Measurements from ENCODE around the gene MYO15A. TPM values are rescaled to one million over a fixed set of nuclear protein-coding genes. Genes with fewer than 3 reads are reported as not detected.

The MYO15A gene
- total and polyA plus RNA-seq, 2 donors (not counting 1 experiment from before 2014, with no cell fraction given) = 2.5 to 3.1 TPM

DNA sequence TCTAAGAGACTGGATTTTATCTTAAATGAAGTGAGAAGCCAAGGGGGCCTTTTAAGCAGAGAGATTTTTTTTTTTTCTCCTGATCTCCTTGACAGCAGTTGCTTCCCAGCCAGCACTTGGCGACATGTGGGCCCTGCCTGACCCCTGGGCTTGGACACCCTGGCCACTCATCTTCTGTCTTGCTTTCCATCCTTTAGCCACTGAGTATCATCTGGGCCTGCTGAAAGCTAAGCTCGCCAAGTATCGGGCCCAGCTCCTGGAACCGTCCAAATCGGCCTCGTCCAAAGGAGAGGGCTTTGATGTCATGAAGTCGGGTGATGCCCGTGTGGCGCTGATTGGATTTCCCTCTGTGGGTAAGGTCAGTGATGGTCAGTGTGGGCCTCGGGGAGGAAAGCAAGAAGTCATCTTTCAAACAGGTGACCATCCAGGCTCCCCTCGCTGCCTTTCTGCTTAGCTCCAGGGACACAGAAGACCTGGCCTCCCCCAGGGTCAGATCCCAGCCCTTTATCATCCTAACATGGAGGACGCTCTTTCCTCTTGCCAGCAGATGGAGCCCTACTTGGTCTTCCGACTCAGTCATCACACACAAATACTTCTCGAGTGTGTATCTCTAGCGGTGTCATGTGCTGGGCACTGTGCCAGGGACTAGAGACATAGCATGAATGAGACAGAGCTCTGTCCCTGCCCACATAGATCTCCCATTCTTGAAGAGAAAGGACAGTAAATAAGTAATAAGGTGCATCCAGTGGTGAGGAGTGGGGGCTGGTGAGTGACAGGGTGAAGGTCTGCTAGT lies 14.7 kb upstream of the MYO15A start:
- Histone ChIP-seq H3K27me3 (replicated peaks in 1 of 4; ENCODE audit: control extremely low read depth in 1 of 4, control insufficient read depth in 3 of 4, insufficient read depth in 4 of 4, low read length in 3 of 4) (no peaks in the 10 kb centered on the region), H3K4me2 (replicated peaks; ENCODE audit: low read depth, low read length, poor library complexity, severe bottlenecking) (no peak overlapping the region), H3K79me2 (ENCODE audit: control insufficient read depth, insufficient read depth, low read length) (peaks cover 7% of the 10 kb centered on the region), H3K9me3 (ENCODE audit: control extremely low read depth in 1 of 3, control insufficient read depth in 2 of 3, insufficient read depth in 1 of 3, low read length in 2 of 3) (no peaks in the 10 kb centered on the region), H3K4me3 (ENCODE audit: control extremely low read depth in 1 of 5, extremely low read depth in 1 of 5, insufficient read depth in 1 of 5, low read depth in 2 of 5, low read length in 4 of 5) (no peak overlapping the region), H3K4me1 (ENCODE audit: control insufficient read depth in 2 of 2, insufficient read depth in 2 of 2, low read length in 2 of 2) (peaks cover 2 to 5% of the 10 kb centered on the region in 2 donors), H3K27ac (ENCODE audit: low read length in 2 of 2) (no peak overlapping the region), H3K9ac (ENCODE audit: low read length) (no peak overlapping the region), H4K20me1 (ENCODE audit: control insufficient read depth, insufficient read depth, low read length, poor library complexity, severe bottlenecking) (peaks cover 11% of the 10 kb centered on the region), H2AFZ (ENCODE audit: insufficient read depth, low read depth, low read length, poor library complexity, severe bottlenecking) (no peak overlapping the region), H3K36me3 (replicated peaks in 1 of 2; ENCODE audit: control extremely low read depth in 1 of 2, control insufficient read depth in 1 of 2, extremely low read depth in 1 of 2, insufficient read depth in 2 of 2, low read length in 1 of 2) (peaks cover 0 to 45% of the 10 kb centered on the region in 2 experiments)
- peaks cover 9% of the 10 kb centered on the region for H3K4me1 Mint-ChIP-seq
- no peak overlapping the region for H3K4me3 Mint-ChIP-seq
- ATAC-seq (ENCODE audit: low read depth) (no peak), DNase-seq (no peak)
- no peak overlapping the region for H3K27ac Mint-ChIP-seq
- intact Hi-C loops (cut with micrococcal nuclease) = no loop called here
- CTCF ChIA-PET = no interaction called here
- H3K9me3 Mint-ChIP-seq (ENCODE audit: insufficient read depth) = no peaks in the 10 kb centered on the region
- POLR2A ChIA-PET = no interaction called here
- no peaks in the 10 kb centered on the region for H3K27me3 Mint-ChIP-seq
- 97% methylated on average over 14 of the region's 15 CpGs for WGBS (ENCODE audit: insufficient coverage)
- TF ChIP-seq EZH2 (IDR thresholded peaks at IDR 0.05; ENCODE audit: borderline replicate concordance, insufficient read depth, low read depth, low read length, poor library complexity, severe bottlenecking) = no peak
- TF ChIP-seq, protein P1, sequence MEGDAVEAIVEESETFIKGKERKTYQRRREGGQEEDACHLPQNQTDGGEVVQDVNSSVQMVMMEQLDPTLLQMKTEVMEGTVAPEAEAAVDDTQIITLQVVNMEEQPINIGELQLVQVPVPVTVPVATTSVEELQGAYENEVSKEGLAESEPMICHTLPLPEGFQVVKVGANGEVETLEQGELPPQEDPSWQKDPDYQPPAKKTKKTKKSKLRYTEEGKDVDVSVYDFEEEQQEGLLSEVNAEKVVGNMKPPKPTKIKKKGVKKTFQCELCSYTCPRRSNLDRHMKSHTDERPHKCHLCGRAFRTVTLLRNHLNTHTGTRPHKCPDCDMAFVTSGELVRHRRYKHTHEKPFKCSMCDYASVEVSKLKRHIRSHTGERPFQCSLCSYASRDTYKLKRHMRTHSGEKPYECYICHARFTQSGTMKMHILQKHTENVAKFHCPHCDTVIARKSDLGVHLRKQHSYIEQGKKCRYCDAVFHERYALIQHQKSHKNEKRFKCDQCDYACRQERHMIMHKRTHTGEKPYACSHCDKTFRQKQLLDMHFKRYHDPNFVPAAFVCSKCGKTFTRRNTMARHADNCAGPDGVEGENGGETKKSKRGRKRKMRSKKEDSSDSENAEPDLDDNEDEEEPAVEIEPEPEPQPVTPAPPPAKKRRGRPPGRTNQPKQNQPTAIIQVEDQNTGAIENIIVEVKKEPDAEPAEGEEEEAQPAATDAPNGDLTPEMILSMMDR (IDR thresholded peaks at IDR 0.05) = no peak

DNA sequence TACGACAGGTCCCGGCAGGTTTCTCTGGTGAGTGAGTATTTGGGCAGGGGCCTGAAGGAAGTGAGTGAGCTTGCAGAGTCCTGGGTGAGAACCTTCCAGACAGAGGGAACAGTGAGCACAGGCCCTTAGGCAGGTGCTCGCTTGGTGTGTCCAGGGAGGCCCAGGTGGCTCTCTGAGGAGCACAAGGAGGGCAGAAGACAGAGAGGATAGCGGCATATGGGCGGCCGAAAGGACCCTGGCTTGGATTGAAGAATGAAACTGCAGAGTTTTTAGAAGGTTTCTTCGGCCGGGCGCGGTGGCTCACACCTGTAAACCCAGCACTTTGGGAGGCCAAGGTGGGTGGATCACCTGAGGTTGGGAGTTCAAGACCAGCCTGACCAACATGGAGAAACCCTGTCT lies 14.1 kb upstream of the MYO15A start:
- intact Hi-C loops (cut with micrococcal nuclease) = no loop called here
- H3K4me1 Mint-ChIP-seq = peaks cover 5% of the 10 kb centered on the region
- Histone ChIP-seq H3K9me3 (ENCODE audit: control extremely low read depth in 1 of 3, control insufficient read depth in 2 of 3, insufficient read depth in 1 of 3, low read length in 2 of 3) (no peaks in the 10 kb centered on the region), H3K4me3 (ENCODE audit: control extremely low read depth in 1 of 5, extremely low read depth in 1 of 5, insufficient read depth in 1 of 5, low read depth in 2 of 5, low read length in 4 of 5) (no peak overlapping the region), H3K9ac (ENCODE audit: low read length) (no peak overlapping the region), H3K4me1 (ENCODE audit: control insufficient read depth in 2 of 2, insufficient read depth in 2 of 2, low read length in 2 of 2) (no peaks in the 10 kb centered on the region), H4K20me1 (ENCODE audit: control insufficient read depth, insufficient read depth, low read length, poor library complexity, severe bottlenecking) (peaks cover 11% of the 10 kb centered on the region), H3K36me3 (replicated peaks in 1 of 2; ENCODE audit: control extremely low read depth in 1 of 2, control insufficient read depth in 1 of 2, extremely low read depth in 1 of 2, insufficient read depth in 2 of 2, low read length in 1 of 2) (peaks cover 0 to 50% of the 10 kb centered on the region in 2 experiments), H3K27ac (ENCODE audit: low read length in 2 of 2) (no peak overlapping the region), H3K27me3 (replicated peaks in 1 of 4; ENCODE audit: control extremely low read depth in 1 of 4, control insufficient read depth in 3 of 4, insufficient read depth in 4 of 4, low read length in 3 of 4) (no peaks in the 10 kb centered on the region), H3K4me2 (replicated peaks; ENCODE audit: low read depth, low read length, poor library complexity, severe bottlenecking) (no peak overlapping the region), H2AFZ (ENCODE audit: insufficient read depth, low read depth, low read length, poor library complexity, severe bottlenecking) (no peak overlapping the region), H3K79me2 (ENCODE audit: control insufficient read depth, insufficient read depth, low read length) (peaks cover 2% of the 10 kb centered on the region)
- no peaks in the 10 kb centered on the region for H3K27me3 Mint-ChIP-seq
- H3K9me3 Mint-ChIP-seq (ENCODE audit: insufficient read depth) = no peaks in the 10 kb centered on the region
- ChIA-PET POLR2A (no interaction called here), CTCF (no interaction called here)
- 99% methylated on average over 6 of the region's 10 CpGs for WGBS (ENCODE audit: insufficient coverage)
- ATAC-seq (ENCODE audit: low read depth) (no peak), DNase-seq (no peak)
- H3K4me3 Mint-ChIP-seq = no peak overlapping the region
- no peak overlapping the region for H3K27ac Mint-ChIP-seq
- TF ChIP-seq, protein P1 (IDR thresholded peaks at IDR 0.05) = no peak
- no peak for TF ChIP-seq EZH2 (IDR thresholded peaks at IDR 0.05; ENCODE audit: borderline replicate concordance, insufficient read depth, low read depth, low read length, poor library complexity, severe bottlenecking)

All from B cell (primary cell).